Epithelial cell of proximal tubule (primary cell): Measurements from ENCODE around the gene SIAH3. TPM values are rescaled to one million over a fixed set of nuclear protein-coding genes. Genes with fewer than 3 reads are reported as not detected.
A peak's percentile ranks its signal among the peaks of the same experiment; 100 is the strongest.

ENCODE experiments used
- DNase-seq: peaks from one replicate; pipeline ENCODE4 v3.0.0-alpha.2; 2011; ENCODE audit warnings: low read depth
- H3K4me3 ChIP-seq: 2 replicates; pipeline ENCODE4 v1.5.1; 2011; ENCODE audit warnings: low read depth, mild to moderate bottlenecking, low read length
- CTCF ChIP-seq: conservative IDR thresholded peaks from 2 replicates; pipeline ENCODE4 v1.5.1; 2012; ENCODE audit warnings: low read depth, mild to moderate bottlenecking, low read length
- total RNA-seq: library from RNA; depleted of rRNA; stranded (reverse); fragments of >200 nt; gene quantifications from 2 replicates; pipeline ENCODE4 v1.2.3, GENCODE V29; 2015

The SIAH3 gene
- total RNA-seq, 1 donor from 2014 or later, result 0.23 TPM

DNA sequence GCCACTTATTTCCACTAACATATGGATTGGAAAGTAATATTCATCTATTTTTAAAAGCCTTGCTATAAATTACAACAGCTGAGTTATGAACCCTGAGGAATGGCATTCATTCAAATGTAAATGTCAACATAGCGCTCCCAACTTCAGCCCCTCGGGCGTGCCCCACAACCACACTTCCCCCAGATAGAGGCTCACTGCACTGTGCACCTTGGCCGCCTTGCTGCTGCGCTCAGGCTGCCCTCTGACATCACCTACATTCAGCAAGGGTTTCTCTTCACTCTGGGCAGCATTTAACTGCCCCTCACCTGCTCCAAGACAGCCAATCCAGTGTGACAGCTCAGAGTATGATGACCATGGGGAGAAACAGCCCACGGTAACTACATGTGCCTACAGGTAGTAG, 35.1 kb downstream of the SIAH3 start:
- TF ChIP-seq CTCF, result no peak

GRCh38 chr13:45812695-45813372, 38.7 kb downstream of the SIAH3 start:
- H3K4me3 ChIP-seq, result no peak overlapping the region
- DNase-seq, result no peak
- no peak for TF ChIP-seq CTCF

More for the DNA sequence above, 35.1 kb downstream of the SIAH3 start:
- no peak for DNase-seq
- H3K4me3 ChIP-seq, result no peak overlapping the region

GRCh38 chr13:45811891-45812694, 39.5 kb downstream of the SIAH3 start:
- no peak for TF ChIP-seq CTCF
- H3K4me3 ChIP-seq, result no peak overlapping the region
- DNase-seq, result no peak

DNA sequence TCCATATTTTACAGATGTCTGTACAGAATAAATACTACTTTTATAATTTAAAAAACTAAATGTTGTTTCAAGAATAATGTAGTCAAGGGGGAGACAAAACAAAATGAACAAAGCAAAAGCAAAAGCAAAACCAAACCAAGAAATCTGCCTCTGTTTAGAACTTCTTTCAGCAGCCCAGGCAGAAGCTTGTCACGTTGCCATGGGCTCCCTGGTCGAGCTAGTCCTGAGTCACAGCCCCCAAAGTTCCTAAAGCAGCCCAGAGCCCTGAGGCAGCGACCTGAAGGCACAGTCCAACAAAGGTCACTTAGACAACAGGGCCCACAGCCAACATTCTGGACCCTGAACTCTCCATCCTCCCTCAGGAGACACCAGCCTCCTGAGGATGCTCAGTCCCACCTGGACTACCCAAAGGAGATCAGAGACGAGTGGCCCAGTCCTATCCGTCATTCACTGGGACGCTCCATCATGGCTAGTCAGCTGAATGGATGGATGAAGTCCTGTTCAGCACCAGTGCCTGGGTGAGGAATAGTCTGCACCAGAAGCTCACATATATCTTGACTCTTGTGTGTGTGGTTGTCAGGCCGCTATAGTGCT, 41.7 kb downstream of the SIAH3 start:
- no peak for TF ChIP-seq CTCF
- no peak for DNase-seq
- no peak overlapping the region for H3K4me3 ChIP-seq

DNA sequence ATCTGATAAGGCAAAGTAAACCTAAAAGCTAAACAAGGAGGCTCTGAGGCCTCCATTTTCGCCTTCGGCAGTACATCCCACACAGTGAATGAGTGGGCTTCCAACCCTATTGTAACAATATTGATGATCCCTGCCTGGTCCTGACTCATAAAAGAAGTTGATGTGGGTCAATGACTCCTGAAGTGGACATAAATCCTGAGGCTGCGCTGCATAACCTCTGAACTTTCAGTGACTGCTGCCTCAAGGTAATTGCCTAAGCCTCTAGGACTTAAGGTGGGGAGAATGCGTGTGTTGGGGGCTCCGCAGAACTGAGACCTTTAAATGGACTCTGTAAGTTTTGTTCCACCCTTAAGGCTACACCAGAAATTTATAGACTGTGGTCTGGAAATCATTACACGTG, 42.6 kb downstream of the SIAH3 start:
- no peak for DNase-seq
- no peak overlapping the region for H3K4me3 ChIP-seq
- TF ChIP-seq CTCF, result no peak

DNA sequence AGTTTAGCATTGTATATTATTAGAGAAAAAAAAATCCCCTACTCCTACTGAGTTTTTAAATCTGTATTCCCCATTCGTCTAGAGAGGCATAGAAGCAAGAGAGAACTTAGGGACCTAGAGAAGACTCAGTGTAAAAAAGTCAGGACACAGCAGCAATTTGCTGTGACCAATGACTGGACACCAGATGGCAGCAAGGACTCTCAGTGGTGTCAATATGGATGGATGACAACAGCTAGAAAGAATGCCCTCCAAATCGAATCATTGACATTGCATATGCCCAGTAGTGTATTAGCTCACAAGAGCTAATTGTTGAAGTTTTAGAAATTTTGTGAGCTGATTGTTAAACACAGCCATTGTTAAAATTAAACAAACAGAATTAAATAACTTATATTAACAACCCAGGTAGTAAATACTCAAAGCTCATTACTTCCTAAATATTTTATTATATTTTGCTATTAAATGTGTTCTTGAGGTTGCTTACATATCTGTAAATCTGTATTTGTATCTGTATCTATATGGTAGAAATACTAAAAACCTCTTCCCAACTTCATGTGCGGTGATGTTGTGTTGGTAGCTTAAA, 43.9 kb downstream of the SIAH3 start:
- peak; percentile 90 for TF ChIP-seq CTCF
- H3K4me3 ChIP-seq, result no peak overlapping the region

More for the DNA sequence above, 43.9 kb downstream of the SIAH3 start:
- peak; percentile 61 for DNase-seq
